Panc1 (cell line): ENCODE data around the gene NFATC4. TPM values are rescaled to one million over a fixed set of nuclear protein-coding genes. Genes with fewer than 3 reads are reported as not detected.

Experiments
- ATAC-seq: fragments of 200-7000 bp; cut with Tn5 transposase; 2 replicates; pipeline ENCODE4 v1.9.1; 2020; ENCODE audit warnings: mild to moderate bottlenecking, moderate library complexity
- BruUV-seq: library from RNA; stranded (reverse); fragments of 400-500 nt; replicated peaks from 2 replicates; lab custom pipeline; 2021; lab: Mats Ljungman, UMichigan
- CTCF ChIA-PET: fragments of 300-600 bp; sonication (Branson Sonifier 250); formaldehyde crosslinking; loops from one replicate; lab custom pipeline; 2022; ENCODE audit warnings: antibody characterized with exemption; lab: Charles Lee
- POLR2A ChIA-PET: fragments of 300-600 bp; sonication (Branson Sonifier 250); formaldehyde crosslinking; loops from one replicate; lab custom pipeline; 2022; ENCODE audit warnings: antibody characterized with exemption; lab: Charles Lee
- DNase-seq: peaks from one replicate; pipeline ENCODE4 v3.0.0-alpha.2; 2010; ENCODE audit warnings: low read depth, low spot score
- H3K27ac ChIP-seq: 2 replicates; pipeline ENCODE4 v1.5.1; 2011; ENCODE audit warnings: mild to moderate bottlenecking, low read length, inconsistent platforms
- H3K27me3 ChIP-seq: fragments of 200-500 bp; sonication (Bioruptor generic); 2 replicates; pipeline ENCODE4 v1.6.0; 2014; ENCODE audit warnings: low read length, inconsistent platforms; ENCODE audit not compliant: control insufficient read depth, insufficient read depth
- H3K36me3 ChIP-seq: fragments of 200-500 bp; sonication (Bioruptor generic); 2 replicates; pipeline ENCODE4 v1.5.1; 2014; ENCODE audit warnings: inconsistent platforms, mild to moderate bottlenecking, low read length, moderate library complexity; ENCODE audit not compliant: control insufficient read depth, insufficient read depth
- H3K4me1 ChIP-seq: 2 replicates; pipeline ENCODE4 v1.5.1; 2011; ENCODE audit warnings: inconsistent platforms, mild to moderate bottlenecking, low read length, moderate library complexity; ENCODE audit not compliant: control insufficient read depth, insufficient read depth
- H3K4me3 ChIP-seq, 2 experiments: 2 replicates each; pipeline ENCODE4 v1.5.1; 2011 to 2012; ENCODE audit warnings: low read depth in 2 of 2, low read length in 2 of 2, mild to moderate bottlenecking in 2 of 2, inconsistent platforms in 1 of 2, moderate library complexity in 1 of 2
- H3K9me3 ChIP-seq: fragments of 200-500 bp; sonication (Bioruptor generic); 2 replicates; pipeline ENCODE4 v1.5.1; 2014; ENCODE audit warnings: low read depth, mild to moderate bottlenecking, inconsistent platforms, low read length, moderate library complexity; ENCODE audit not compliant: control insufficient read depth, insufficient read depth
- CTCF ChIP-seq: fragments of 450-650 bp; IDR thresholded peaks from 2 replicates; pipeline ENCODE4 v1.5.1; 2017; ENCODE audit warnings: mild to moderate bottlenecking
- POLR2AphosphoS5 ChIP-seq: IDR thresholded peaks from 2 replicates; pipeline ENCODE4 v1.6.1; 2012; ENCODE audit warnings: mild to moderate bottlenecking, low read depth, low read length, moderate library complexity
- REST ChIP-seq, 2 experiments: IDR thresholded peaks; 2 replicates each; pipeline ENCODE4 v1.6.1; 2011 to 2012; ENCODE audit warnings: low read depth in 2 of 2, control low read depth in 1 of 2, low read length in 1 of 2, mild to moderate bottlenecking in 1 of 2, moderate library complexity in 1 of 2; ENCODE audit not compliant: insufficient read depth in 1 of 2
- SIN3A ChIP-seq: IDR thresholded peaks from 2 replicates; pipeline ENCODE4 v1.6.1; 2012; ENCODE audit warnings: low read depth, mild to moderate bottlenecking, low read length, moderate library complexity, borderline replicate concordance; ENCODE audit not compliant: insufficient read depth
- TCF7L2 ChIP-seq: IDR thresholded peaks from 2 replicates; pipeline ENCODE4 v1.6.1; 2011; ENCODE audit warnings: mild to moderate bottlenecking, low read depth, low read length, inconsistent platforms
- in situ Hi-C: cut with HindIII; loops from 2 replicates; pipeline ENCODE4 v1.10.0; 2016; ENCODE audit warnings: low sequenced_read_pairs, low pct_unique_long_range_greater_than_20kb
- intact Hi-C: fragments of 100-400 bp; cut with micrococcal nuclease; formaldehyde crosslinking; loops from one replicate; pipeline ENCODE4 v1.10.0; 2022; ENCODE audit not compliant: unreplicated experiment
- total RNA-seq: library from RNA; stranded (reverse); gene quantifications from one replicate; pipeline ENCODE4 v1.2.1, GENCODE V29; 2021; ENCODE audit not compliant: unreplicated experiment

Gene NFATC4
- total RNA-seq, 1 experiment from 2014 or later: 0.36 TPM

GRCh38 chr14:24407608-24408325 is 39.8 kb downstream of the NFATC4 start:
- H3K4me1 ChIP-seq: no peaks in the 10 kb centered on the region
- no peak for TF ChIP-seq REST (IDR thresholded peaks at IDR 0.05; ENCODE audit: insufficient read depth in 1 of 2, low read depth in 2 of 2, low read length in 1 of 2)
- TF ChIP-seq SIN3A: no peak
- no peak for TF ChIP-seq TCF7L2
- TF ChIP-seq CTCF: no peak
- TF ChIP-seq POLR2AphosphoS5: no peak

GRCh38 chr14:24408764-24409163 is 40.8 kb downstream of the NFATC4 start:
- Histone ChIP-seq H3K9me3 (no peaks in the 10 kb centered on the region), H3K27ac (no peak overlapping the region), H3K36me3 (no peaks in the 10 kb centered on the region), H3K4me3 (no peak overlapping the region), H3K27me3 (no peaks in the 10 kb centered on the region; the same call in 1 of the 2 replicates), H3K4me1 (no peaks in the 10 kb centered on the region)
- ChIA-PET CTCF (interaction anchor here (0.6 kb wide), 1 partner anchor 1102 kb away, joined by 3 read pairs; the partner anchor contains the start of gene BCL2L2), POLR2A (interaction anchor here (0.5 kb wide), 1 partner anchor 14 kb away, joined by 3 read pairs; no protein-coding TSS in a partner anchor)
- no peak for TF ChIP-seq REST (IDR thresholded peaks at IDR 0.05; ENCODE audit: insufficient read depth in 1 of 2, low read depth in 2 of 2, low read length in 1 of 2)
- no peak for TF ChIP-seq CTCF
- TF ChIP-seq TCF7L2: no peak
- no peak for TF ChIP-seq POLR2AphosphoS5
- no peak for TF ChIP-seq SIN3A
- ATAC-seq: no peak
- intact Hi-C loops: no loop called here
- BruUV-seq: no TSS peak
- no peak for DNase-seq
- in situ Hi-C loops: no loop called here

More at GRCh38 chr14:24407608-24408325, 39.8 kb downstream of the NFATC4 start:
- Histone ChIP-seq H3K4me3 (no peak overlapping the region), H3K36me3 (no peaks in the 10 kb centered on the region), H3K27me3 (peaks cover 3% of the 10 kb centered on the region), H3K27ac (no peak overlapping the region), H3K9me3 (no peaks in the 10 kb centered on the region)
- CTCF ChIA-PET: interaction anchor here (0.6 kb wide), 1 partner anchor 42 kb away, joined by 4 read pairs; no protein-coding TSS in a partner anchor
- POLR2A ChIA-PET: no interaction called here
- BruUV-seq: no TSS peak
- in situ Hi-C loops (no loop called here), intact Hi-C loops (no loop called here)
- DNase-seq (no peak), ATAC-seq (no peak)
